ENCODE data around the gene DPF3.

Gene DPF3

DNA sequence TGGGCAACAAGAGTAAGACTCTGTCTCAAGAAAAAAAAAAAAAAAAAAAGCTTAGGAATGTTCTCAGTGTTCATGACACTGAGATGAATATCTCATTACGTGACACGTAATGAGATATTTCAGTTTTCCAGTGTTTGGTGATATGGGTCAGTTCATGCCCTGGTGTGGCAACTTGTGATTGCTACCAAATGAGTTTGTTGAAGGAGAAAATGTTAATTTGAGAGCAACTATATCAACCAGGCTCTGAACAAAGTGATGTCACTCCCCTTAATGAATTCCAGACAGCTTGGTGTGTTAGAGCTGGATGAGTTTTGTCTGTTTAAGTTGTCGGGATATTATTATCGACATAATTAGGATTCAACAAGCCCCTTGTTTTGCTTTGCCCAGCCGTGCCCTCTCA lies 211.7 kb downstream of the DPF3 start:
- no peak for DNase-seq (ENCODE audit: low read depth in 2 of 2)

DNA sequence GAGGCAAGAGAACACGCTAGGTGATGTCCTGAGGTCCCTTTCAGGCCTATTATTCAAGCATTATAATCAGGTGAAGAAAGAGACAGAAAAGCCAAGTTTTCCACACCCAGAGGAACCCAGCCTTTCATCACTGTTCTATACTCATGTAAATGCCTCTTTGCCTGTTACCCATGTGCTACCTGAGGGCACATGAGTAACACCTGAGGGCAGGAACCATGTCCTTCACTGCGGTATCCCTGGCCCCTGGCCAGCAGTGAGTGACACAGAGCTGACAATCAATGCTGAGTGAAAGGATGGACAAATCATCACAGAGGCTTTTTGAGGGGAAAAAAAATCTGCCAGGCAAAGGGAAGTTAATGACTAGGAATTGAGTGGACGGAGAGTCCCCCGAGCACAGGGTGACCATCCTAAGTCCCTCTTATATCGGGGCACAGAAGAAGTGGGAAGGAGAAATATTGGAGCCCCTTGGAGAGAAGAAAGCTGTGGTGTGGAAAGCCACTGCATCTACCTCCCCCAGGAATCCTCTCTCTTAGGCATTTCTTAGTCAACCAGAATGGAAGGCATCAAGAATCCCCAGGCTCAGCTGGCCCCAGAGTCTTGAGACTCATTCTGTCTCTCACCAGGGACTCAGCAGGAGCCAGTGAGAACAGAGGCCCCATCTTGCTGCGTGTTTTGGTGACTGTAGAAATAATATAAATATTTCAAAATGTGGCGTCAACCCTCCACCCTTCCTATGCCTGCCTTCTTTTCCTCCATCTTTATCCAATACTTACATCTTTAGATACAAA lies 212.9 kb downstream of the DPF3 start:
- no peak for DNase-seq (ENCODE audit: low read depth in 2 of 2)

DNA sequence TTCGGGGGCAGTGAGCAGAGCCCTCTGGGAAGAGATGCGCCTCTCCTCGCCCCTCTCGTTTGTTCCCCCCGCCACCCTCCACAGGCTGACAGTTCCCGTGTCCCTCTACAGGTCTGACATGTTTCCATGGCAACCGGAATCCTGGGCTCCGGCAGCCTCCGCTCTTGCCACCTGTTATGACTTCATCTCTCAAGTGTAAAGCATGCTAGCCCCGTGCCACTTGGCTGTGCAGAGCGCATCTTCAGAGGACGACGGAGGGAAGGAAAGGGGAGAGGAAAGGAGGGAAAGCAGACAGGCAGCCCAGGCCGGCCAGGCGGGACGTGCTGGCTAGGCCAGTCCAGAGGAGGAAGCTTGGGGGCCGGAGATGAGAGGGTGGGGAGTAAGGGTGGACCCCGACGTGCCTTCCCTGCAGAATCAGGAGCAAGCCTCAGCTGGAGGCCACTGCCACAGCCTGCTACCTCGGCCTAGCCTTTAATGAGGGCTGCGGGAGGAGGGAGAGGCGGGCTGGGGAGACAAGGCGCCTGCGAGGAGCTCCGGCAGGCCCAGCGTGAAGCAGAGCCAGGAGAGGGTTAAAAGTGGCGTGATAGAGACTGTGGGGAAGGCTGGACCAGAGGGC lies 214.3 kb downstream of the DPF3 start:
- no peak for DNase-seq (ENCODE audit: low read depth in 2 of 2)

- DNase-seq (ENCODE audit: low read depth in 2 of 2), result no peak
Observed at GRCh38 chr14:72679141-72679535, 214.8 kb downstream of the DPF3 start.

DNA sequence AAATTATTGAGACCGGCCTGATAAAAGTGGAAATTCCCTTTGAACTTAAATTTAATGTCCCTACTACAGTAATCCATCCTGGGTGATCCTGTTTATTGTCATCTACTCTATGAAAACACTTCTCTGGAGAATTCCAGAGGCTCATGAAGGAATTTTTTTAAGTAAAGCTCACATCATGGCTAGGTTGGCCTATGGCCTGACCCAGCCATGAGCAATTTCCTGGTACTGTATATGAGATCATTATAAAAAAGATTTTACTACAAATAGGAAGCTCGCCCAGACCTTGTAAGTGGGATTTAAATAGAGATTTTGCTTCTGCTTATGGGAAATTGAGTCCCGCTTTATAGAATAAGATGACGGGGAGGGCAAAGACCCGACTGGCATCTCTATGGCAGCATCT lies 215.5 kb downstream of the DPF3 start:
- no peak for DNase-seq (ENCODE audit: low read depth in 2 of 2)

DNA sequence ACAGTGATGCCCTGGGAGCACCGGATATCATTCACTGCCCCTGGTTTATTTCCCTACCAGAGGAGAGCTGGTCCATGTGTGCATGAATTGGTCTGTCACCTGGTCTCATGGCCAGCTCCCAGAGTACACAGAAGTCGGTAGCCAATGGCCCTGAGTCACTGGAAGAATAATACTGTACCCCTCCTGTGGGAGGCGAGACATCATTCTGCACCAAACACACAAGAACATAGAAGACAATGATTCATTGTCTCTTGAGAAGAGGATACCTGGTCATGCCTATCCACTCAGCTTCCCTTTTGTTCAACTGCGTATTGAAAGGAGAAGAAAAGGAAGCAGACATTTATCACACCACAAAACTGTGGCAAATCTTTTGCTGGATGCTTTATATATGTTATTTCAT lies 216.2 kb downstream of the DPF3 start:
- DNase-seq (ENCODE audit: low read depth in 2 of 2), result no peak

GRCh38 chr14:72675126-72675525 lies 218.8 kb downstream of the DPF3 start:
- no peak for DNase-seq (ENCODE audit: low read depth in 2 of 2)

- no peak for DNase-seq (ENCODE audit: low read depth in 2 of 2)
Observed at GRCh38 chr14:72673179-72673578, 220.7 kb downstream of the DPF3 start.

DNA sequence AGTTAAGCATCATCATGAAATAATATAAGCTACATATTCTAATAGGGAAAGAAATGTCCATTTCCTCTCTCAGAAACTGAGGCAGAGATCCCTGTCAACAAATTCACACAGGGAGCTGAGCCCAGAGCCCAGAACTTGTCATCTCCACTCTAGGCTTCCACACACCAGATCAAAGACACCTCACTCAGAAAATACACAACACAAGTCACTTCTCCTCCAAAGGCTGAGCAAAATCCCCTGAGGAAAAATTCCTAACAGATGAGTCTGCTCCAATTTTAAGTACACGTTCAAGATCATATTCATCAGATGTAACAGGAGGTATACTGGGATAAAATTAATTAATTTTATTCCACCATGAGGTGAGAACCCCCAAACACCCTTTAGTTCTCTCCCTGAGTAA lies 227.3 kb downstream of the DPF3 start:
- no peak for DNase-seq (ENCODE audit: low read depth in 2 of 2)

GRCh38 chr14:72665259-72665658 lies 228.6 kb downstream of the DPF3 start:
- DNase-seq (ENCODE audit: low read depth in 2 of 2), result no peak

DNA sequence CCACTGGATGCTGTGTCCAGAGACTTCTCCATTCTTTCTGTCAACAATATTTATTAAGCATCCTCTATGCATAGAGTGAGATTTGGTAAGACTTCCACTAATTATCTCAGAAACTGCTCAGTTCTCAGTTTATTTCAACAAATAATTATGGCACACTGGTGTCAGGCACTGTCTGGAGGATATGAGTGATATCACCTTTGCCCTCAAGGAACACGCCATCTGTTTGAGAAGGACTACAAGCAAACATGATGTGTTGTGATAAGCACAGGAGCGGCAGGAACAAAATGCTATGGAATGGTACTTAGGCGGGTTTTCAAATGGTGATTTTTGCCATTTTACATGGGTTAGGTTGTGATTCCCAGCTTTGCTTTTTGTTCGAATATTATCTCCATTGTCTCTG lies 229.2 kb downstream of the DPF3 start:
- no peak for DNase-seq (ENCODE audit: low read depth in 2 of 2)

- no peak for DNase-seq (ENCODE audit: low read depth in 2 of 2)
Observed at GRCh38 chr14:72663956-72664650, 229.8 kb downstream of the DPF3 start.

DNA sequence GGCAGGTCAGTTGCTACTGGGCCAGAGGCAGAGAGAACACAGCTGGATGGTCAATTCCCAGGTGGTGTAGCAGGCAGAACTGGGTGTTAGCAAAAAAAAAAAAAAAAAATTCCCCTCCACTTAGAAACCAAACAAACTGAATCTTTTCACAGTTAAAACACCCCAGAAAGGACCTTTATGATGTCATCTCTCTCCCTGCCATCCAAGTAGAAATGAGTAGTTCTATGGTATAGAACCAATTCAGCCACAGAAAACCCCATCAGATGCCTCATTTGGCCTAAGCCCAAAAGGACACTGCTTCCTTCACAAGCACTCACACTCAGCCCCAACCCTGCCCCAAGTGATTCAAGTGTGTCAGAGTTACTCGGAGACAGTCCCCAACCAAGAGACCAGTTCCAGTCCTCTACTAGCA lies 230.8 kb downstream of the DPF3 start:
- no peak for DNase-seq (ENCODE audit: low read depth in 2 of 2)

- no peak for DNase-seq (ENCODE audit: low read depth in 2 of 2)
Observed at GRCh38 chr14:72662214-72662613, 231.7 kb downstream of the DPF3 start.

- DNase-seq (ENCODE audit: low read depth in 2 of 2), result no peak
Observed at GRCh38 chr14:72657214-72657921, 236.5 kb downstream of the DPF3 start.

DNA sequence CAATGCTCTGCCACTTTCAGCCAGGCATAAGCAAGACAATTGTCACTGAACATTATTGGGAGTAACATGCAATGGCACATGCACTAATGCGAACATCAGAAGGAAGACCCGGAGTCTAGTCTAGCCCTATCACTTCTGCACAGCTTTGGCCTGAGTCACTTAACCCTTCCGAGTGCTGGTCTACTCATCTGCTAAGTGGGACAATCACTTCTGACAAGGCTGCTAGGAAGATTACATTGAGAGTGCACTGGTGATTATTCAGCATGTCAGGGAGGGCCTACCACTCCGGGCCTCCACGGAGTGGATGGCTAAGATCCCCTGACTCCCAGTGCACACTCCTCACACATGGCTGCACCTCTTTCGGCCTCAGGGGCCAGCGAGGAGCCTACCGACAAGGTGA lies 240.9 kb downstream of the DPF3 start:
- DNase-seq (ENCODE audit: low read depth in 2 of 2), result no peak

GRCh38 chr14:72652179-72652578 lies 241.7 kb downstream of the DPF3 start:
- DNase-seq (ENCODE audit: low read depth in 2 of 2), result no peak

GRCh38 chr14:72651714-72652113 lies 242.2 kb downstream of the DPF3 start:
- DNase-seq (ENCODE audit: low read depth in 2 of 2), result no peak

DNA sequence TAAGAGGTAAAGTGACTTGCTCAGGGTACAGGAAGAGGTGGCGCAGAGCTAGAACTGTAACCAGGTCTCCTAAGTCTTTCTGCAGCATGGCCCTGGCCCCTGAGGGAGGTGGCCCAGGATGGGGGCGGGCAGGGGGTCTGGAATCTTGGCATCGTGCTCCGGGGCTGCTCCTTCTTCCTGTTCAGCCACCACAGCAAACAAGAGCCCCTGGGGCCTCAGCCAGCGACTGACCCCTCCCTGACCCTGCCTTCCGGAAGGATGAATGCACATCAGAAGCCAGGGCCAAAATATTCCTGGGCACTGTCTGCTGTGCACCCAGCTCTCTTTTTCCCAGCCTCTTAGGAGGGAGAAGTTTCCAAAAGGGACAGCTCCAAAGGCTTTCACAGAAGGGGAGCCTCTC lies 242.8 kb downstream of the DPF3 start:
- no peak for DNase-seq (ENCODE audit: low read depth in 2 of 2)

DNA sequence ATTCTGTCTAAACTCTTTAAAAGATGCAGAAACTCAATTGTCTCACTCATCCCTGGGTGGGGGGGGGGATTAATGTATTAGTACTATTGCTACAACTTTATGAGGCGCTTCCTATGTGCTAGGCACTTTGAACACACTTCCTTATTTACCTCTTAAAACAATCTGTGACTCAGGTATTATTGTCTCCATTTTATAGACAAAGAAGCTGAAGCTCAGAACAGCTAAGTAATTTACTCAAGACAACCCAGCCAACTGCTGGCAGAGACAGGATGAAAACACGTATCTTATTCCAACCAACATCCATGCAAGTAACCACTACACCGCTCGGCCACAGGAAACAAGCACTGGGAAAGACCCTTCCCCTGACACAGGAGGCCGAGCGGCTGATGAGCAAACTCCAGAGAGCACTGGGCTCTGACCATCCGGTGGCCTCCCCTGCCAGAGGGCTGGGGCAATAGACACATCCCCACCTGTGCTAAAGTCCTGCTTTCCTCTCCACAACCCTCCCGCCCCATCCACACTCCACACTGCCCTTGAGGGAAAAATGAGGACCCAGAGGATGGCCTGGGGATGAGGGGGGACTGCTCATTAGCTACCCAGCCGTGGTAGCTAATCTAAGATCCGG lies 244.2 kb downstream of the DPF3 start:
- DNase-seq (ENCODE audit: low read depth in 2 of 2), result no peak

DNA sequence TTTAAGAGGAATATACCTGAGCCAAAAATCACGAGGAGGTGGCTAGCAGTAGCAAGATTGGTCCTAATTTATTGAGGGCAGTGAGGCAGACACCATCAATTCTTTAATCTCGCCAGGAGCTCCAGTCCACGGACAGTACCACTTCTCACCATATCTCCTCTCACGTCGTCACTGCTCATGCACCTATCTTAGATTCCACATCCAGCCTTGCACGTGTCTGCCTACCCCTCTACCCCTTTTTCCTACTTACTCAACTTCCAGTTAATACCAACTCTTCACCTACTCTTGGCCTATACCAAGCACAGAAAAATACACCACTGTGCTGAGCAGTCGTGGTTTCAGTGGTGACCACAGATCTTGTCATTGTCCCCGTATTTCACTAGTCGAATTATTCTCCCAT lies 246.1 kb downstream of the DPF3 start:
- DNase-seq (ENCODE audit: low read depth in 2 of 2), result no peak

Data from stimulated activated CD4-positive, alpha-beta T cell treated with anti-CD3 and anti-CD28 coated beads, Interleukin-1b, Interleukin-23, amount 100 ng/mL, for 4 hours (primary cell).